Measurements from ENCODE around the gene KCNH8.

- TF ChIP-seq CTCF (IDR thresholded peaks at IDR 0.05) (no peak), POLR2A (IDR thresholded peaks at IDR 0.05) (no peak)
These were observed 428.0 kb downstream of the KCNH8 start for GRCh38 chr3:19576343-19576742.

All from Peyer's patch (tissue), 4 donors.